SK-N-SH (cell line): ENCODE data around the gene GDPGP1. TPM values are rescaled to one million over a fixed set of nuclear protein-coding genes. Genes with fewer than 3 reads are reported as not detected.
"Not testable (repeated sequence)": the region's sequence is repeated elsewhere in the genome, so short reads cannot be mapped to it uniquely, and the experiment has no call there.

ENCODE experiments used
- CTCF ChIA-PET: fragments of 300-600, 350-600 bp; formaldehyde crosslinking; extraction: SDS; loops from one replicate; lab custom pipeline; 2021; lab: Yijun Ruan, JAX
- POLR2A ChIA-PET: fragments of 350-600 bp; sonication (Branson Sonifier 250); formaldehyde crosslinking; extraction: SDS; loops from one replicate; lab custom pipeline; 2020; ENCODE audit warnings: antibody characterized with exemption, inconsistent platforms; lab: Yijun Ruan, JAX
- DNase-seq: peaks from one replicate; pipeline ENCODE4 v3.0.0; 2012
- H2AFZ ChIP-seq: fragments of 200-600 bp; sonication (generic); 2 replicates; pipeline ENCODE4 v1.8.1; 2016; ENCODE audit warnings: antibody characterized with exemption, mild to moderate bottlenecking, low read depth
- H3F3A ChIP-seq: fragments of 200-600 bp; sonication (generic); replicated peaks from 2 replicates; pipeline ENCODE3; 2016; ENCODE audit warnings: antibody characterized with exemption, mild to moderate bottlenecking; ENCODE audit not compliant: insufficient read depth
- H3K27ac ChIP-seq, 2 experiments: fragments of 200-500 bp in 1 of 2; fragments of 200-600 bp in 1 of 2; sonication (Bioruptor generic) in 1 of 2; sonication (generic), shearing (Covaris generic) in 1 of 2; 2 replicates each; pipeline versions ENCODE4 v1.5.1 to v1.6.1; 2014 to 2016; ENCODE audit warnings: low read depth in 2 of 2, inconsistent platforms in 1 of 2, low read length in 1 of 2, mild to moderate bottlenecking in 1 of 2, mixed read lengths in 1 of 2
- H3K27me3 ChIP-seq: fragments of 200-600 bp; sonication (generic), shearing (Covaris generic); 2 replicates; pipeline ENCODE4 v1.6.1; 2016; ENCODE audit warnings: mixed run types; ENCODE audit not compliant: insufficient read depth
- H3K36me3 ChIP-seq, 2 experiments: fragments of 200-500 bp in 1 of 2; fragments of 200-600 bp in 1 of 2; sonication (Bioruptor generic) in 1 of 2; sonication (generic) in 1 of 2; replicated peaks in 1 of 2; 2 replicates each; pipeline versions ENCODE3 to v1.5.1; 2014 to 2016; ENCODE audit warnings: low read length in 1 of 2, mild to moderate bottlenecking in 1 of 2; ENCODE audit not compliant: insufficient read depth in 2 of 2, control insufficient read depth in 1 of 2
- H3K4me1 ChIP-seq, 2 experiments: fragments of 200-500 bp in 1 of 2; fragments of 200-600 bp in 1 of 2; sonication (Bioruptor generic) in 1 of 2; sonication (generic), shearing (Covaris generic) in 1 of 2; 2 replicates each; pipeline versions ENCODE4 v1.5.1 to v1.6.1; 2014 to 2016; ENCODE audit warnings: low read depth in 1 of 2, low read length in 1 of 2, mixed run types in 1 of 2; ENCODE audit not compliant: insufficient read depth in 2 of 2, control insufficient read depth in 1 of 2
- H3K4me2 ChIP-seq: fragments of 200-600 bp; sonication (generic), shearing (Covaris generic); 2 replicates; pipeline ENCODE4 v1.6.1; 2017; ENCODE audit warnings: mixed run types
- H3K4me3 ChIP-seq, 2 experiments: fragments of 200-500 bp in 1 of 2; fragments of 200-600 bp in 1 of 2; sonication (Bioruptor generic) in 1 of 2; sonication (generic), shearing (Covaris generic) in 1 of 2; 2 replicates each; pipeline versions ENCODE4 v1.5.1 to v1.8.1; 2014 to 2016; ENCODE audit warnings: low read depth in 2 of 2, inconsistent platforms in 1 of 2, low read length in 1 of 2, mild to moderate bottlenecking in 1 of 2, mixed read lengths in 1 of 2, moderate library complexity in 1 of 2
- H3K79me2 ChIP-seq: fragments of 200-600 bp; sonication (generic); 2 replicates; pipeline ENCODE4 v1.8.1; 2017; ENCODE audit warnings: mild to moderate bottlenecking; ENCODE audit not compliant: insufficient read depth
- H3K9ac ChIP-seq: fragments of 200-600 bp; sonication (generic); 2 replicates; pipeline ENCODE4 v1.6.1; 2017; ENCODE audit warnings: mixed run types
- H3K9me2 ChIP-seq: fragments of 200-600 bp; sonication (generic); 2 replicates; pipeline ENCODE4 v1.6.1; 2017; ENCODE audit warnings: mixed run types
- H3K9me3 ChIP-seq: fragments of 200-600 bp; sonication (generic); 2 replicates; pipeline ENCODE4 v1.6.1; 2017; ENCODE audit warnings: mixed run types, mild to moderate bottlenecking, moderate library complexity
- H4K20me1 ChIP-seq: fragments of 200-600 bp; sonication (generic); 2 replicates; pipeline ENCODE4 v1.6.1; 2017; ENCODE audit warnings: mild to moderate bottlenecking, mixed run types; ENCODE audit not compliant: insufficient read depth
- CHD2 ChIP-seq: fragments of 150-350 bp; IDR thresholded peaks from 2 replicates; pipeline ENCODE4 v1.6.1; 2018; ENCODE audit warnings: low read length; ENCODE audit not compliant: partially characterized antibody
- CTCF ChIP-seq: fragments of 200-600 bp; sonication (generic); IDR thresholded peaks from 2 replicates; pipeline ENCODE4 v1.6.1; 2017; ENCODE audit warnings: antibody characterized with exemption, mild to moderate bottlenecking, moderate library complexity
- ELF1 ChIP-seq: IDR thresholded peaks from 2 replicates; pipeline ENCODE4 v1.4.0; 2012
- EP300 ChIP-seq, 2 experiments: IDR thresholded peaks; 2 replicates each; pipeline versions ENCODE4 v1.4.0 to v1.6.1; 2012; ENCODE audit warnings: borderline replicate concordance in 1 of 2, low read depth in 1 of 2, low read length in 1 of 2
- FOSL2 ChIP-seq: IDR thresholded peaks from 2 replicates; pipeline ENCODE4 v1.4.0; 2012; ENCODE audit warnings: low read depth, mild to moderate bottlenecking, moderate library complexity, borderline replicate concordance
- MAX ChIP-seq: IDR thresholded peaks from 2 replicates; pipeline ENCODE4 v1.4.0; 2012; ENCODE audit warnings: low read depth
- MEF2A ChIP-seq: IDR thresholded peaks from 2 replicates; pipeline ENCODE4 v1.4.0; 2012; ENCODE audit warnings: low read depth, borderline replicate concordance
- MXI1 ChIP-seq: IDR thresholded peaks from 2 replicates; pipeline ENCODE4 v1.6.1; 2012; ENCODE audit warnings: mild to moderate bottlenecking, low read depth, low read length, improper control_type of control experiment
- NRF1 ChIP-seq: IDR thresholded peaks from 2 replicates; pipeline ENCODE4 v1.6.1; 2012; ENCODE audit warnings: low read depth, mild to moderate bottlenecking, low read length
- POLR2AphosphoS5 ChIP-seq: IDR thresholded peaks from 2 replicates; pipeline ENCODE4 v1.6.1; 2012; ENCODE audit warnings: low read depth, low read length
- RCOR1 ChIP-seq: fragments of 150-350 bp; IDR thresholded peaks from 2 replicates; pipeline ENCODE4 v1.6.1; 2017; ENCODE audit warnings: antibody characterized with exemption, low read length
- REST ChIP-seq: IDR thresholded peaks from 2 replicates; pipeline ENCODE4 v1.6.1; 2012; ENCODE audit warnings: mild to moderate bottlenecking, low read depth, low read length, moderate library complexity
- RFX5 ChIP-seq: IDR thresholded peaks from 2 replicates; pipeline ENCODE4 v1.6.1; 2012; ENCODE audit warnings: mild to moderate bottlenecking, improper control_type of control experiment, low read length
- TCF12 ChIP-seq: IDR thresholded peaks from 2 replicates; pipeline ENCODE4 v1.4.0; 2012
- TEAD4 ChIP-seq: IDR thresholded peaks from 2 replicates; pipeline ENCODE4 v1.4.0; 2012; ENCODE audit warnings: mild to moderate bottlenecking, borderline replicate concordance; ENCODE audit not compliant: insufficient read depth
- USF1 ChIP-seq: IDR thresholded peaks from 2 replicates; pipeline ENCODE4 v1.4.0; 2012; ENCODE audit warnings: low read depth, borderline replicate concordance
- YY1 ChIP-seq: IDR thresholded peaks from 2 replicates; pipeline ENCODE4 v1.4.0; 2012; ENCODE audit warnings: low read depth, mild to moderate bottlenecking
- WGBS: methylation state at CpG from one replicate; pipeline ENCODE4 v1.1.6; 2017; ENCODE audit warnings: low lambda C conversion rate; 5-methylcytosine and 5-hydroxymethylcytosine counted together
- polyA plus RNA-seq, 3 experiments: library from polyadenylated mRNA; depleted of rRNA; stranded (reverse); fragments of >200 nt; gene quantifications; 2 replicates each; pipeline ENCODE4 v1.2.3, GENCODE V29; 2012

GDPGP1 gene
- polyA plus RNA-seq, 1 of the 3 experiments (the other 2 are of a cell fraction): 2.4 TPM

- Histone ChIP-seq H3K27me3 (no peaks in the 10 kb centered on the region), H3K4me3 (no peak overlapping the region), H3K9ac (no peak overlapping the region), H3K9me2 (no peaks in the 10 kb centered on the region), H3K36me3 (no peaks in the 10 kb centered on the region), H4K20me1 (no peaks in the 10 kb centered on the region), H3K4me2 (no peak overlapping the region), H3K79me2 (no peaks in the 10 kb centered on the region), H2AFZ (no peak overlapping the region), H3K27ac (no peak overlapping the region), H3K9me3 (no peaks in the 10 kb centered on the region), H3K4me1 (peaks cover 0 to 4% of the 10 kb centered on the region in 2 experiments; a peak in 1 of 4 replicates), H3F3A (no peaks in the 10 kb centered on the region)
- TF ChIP-seq CHD2 (no peak), MXI1 (no peak), MEF2A (no peak), YY1 (no peak), RFX5 (no peak), USF1 (no peak), ELF1 (no peak), MAX (no peak), FOSL2 (no peak)
- DNase-seq: no peak
- ChIA-PET CTCF (no interaction called here), POLR2A (no interaction called here)
- WGBS: 83% methylated on average over 5 of the region's 5 CpGs
Observed at GRCh38 chr15:90259524-90259923, 25.5 kb downstream of the GDPGP1 start.

GRCh38 chr15:90260731-90261130 is 26.7 kb downstream of the GDPGP1 start:
- not testable (repeated sequence) for H4K20me1 ChIP-seq, H2AFZ ChIP-seq, H3K9me3 ChIP-seq, H3K36me3 ChIP-seq, H3K4me1 ChIP-seq, H3K4me2 ChIP-seq, H3K27me3 ChIP-seq, H3K27ac ChIP-seq, H3K9me2 ChIP-seq, DNase-seq, H3F3A ChIP-seq, H3K9ac ChIP-seq, H3K4me3 ChIP-seq, H3K79me2 ChIP-seq
- CTCF ChIA-PET: interaction anchor here (2.7 kb wide), 1 partner anchor 10 kb away, joined by 9 read pairs; no protein-coding TSS in a partner anchor
- 87% methylated on average over 6 of the region's 6 CpGs for WGBS
- POLR2A ChIA-PET: interaction anchor here (0.6 kb wide), 1 partner anchor 30 kb away, joined by 5 read pairs; no protein-coding TSS in a partner anchor

- H3K4me1 ChIP-seq: peaks cover 0 to 7% of the 10 kb centered on the region in 2 experiments; a peak in 1 of 4 replicates
- no peak overlapping the region for H3K27ac ChIP-seq
- no peak overlapping the region for H2AFZ ChIP-seq
- no peaks in the 10 kb centered on the region for H3K27me3 ChIP-seq
- peaks cover 0 to 5% of the 10 kb centered on the region in 2 experiments for H3K36me3 ChIP-seq
- DNase-seq: no peak
- ChIA-PET POLR2A (no interaction called here), CTCF (interaction anchor here (2.7 kb wide), 1 partner anchor 12 kb away, joined by 9 read pairs; no protein-coding TSS in a partner anchor)
- no peaks in the 10 kb centered on the region for H3K9me2 ChIP-seq
- H3F3A ChIP-seq: peaks cover 10% of the 10 kb centered on the region
- no peak overlapping the region for H3K9ac ChIP-seq
- H4K20me1 ChIP-seq: peaks cover 3% of the 10 kb centered on the region
- no peak for TF ChIP-seq EP300 (IDR thresholded peaks at IDR 0.05; ENCODE audit: borderline replicate concordance in 1 of 2, low read depth in 1 of 2, low read length in 1 of 2)
- no peak for TF ChIP-seq TCF12
- TF ChIP-seq RCOR1: no peak
- no peak for TF ChIP-seq REST
- TF ChIP-seq CTCF: no peak
- no peak for TF ChIP-seq TEAD4
- no peak for TF ChIP-seq NRF1
- no peak for TF ChIP-seq POLR2AphosphoS5
- peaks cover 13% of the 10 kb centered on the region for H3K79me2 ChIP-seq
- 79% methylated on average over 5 of the region's 5 CpGs for WGBS
- no peak overlapping the region for H3K4me2 ChIP-seq
- no peaks in the 10 kb centered on the region for H3K9me3 ChIP-seq
- H3K4me3 ChIP-seq: no peak overlapping the region
Observed at GRCh38 chr15:90261811-90262210, 27.8 kb downstream of the GDPGP1 start.
